BJ (cell line): ENCODE results near the gene DTNA. TPM values are rescaled to one million over a fixed set of nuclear protein-coding genes. Genes with fewer than 3 reads are reported as not detected.

Experiments
- CTCF ChIA-PET: fragments of 350-600 bp; formaldehyde crosslinking; extraction: SDS; loops from one replicate; lab custom pipeline; 2021; ENCODE audit warnings: antibody characterized with exemption, inconsistent platforms; lab: Yijun Ruan, JAX
- POLR2A ChIA-PET: fragments of 300-600 bp; sonication (Branson Sonifier 250); formaldehyde crosslinking; extraction: SDS; loops from one replicate; lab custom pipeline; 2021; ENCODE audit warnings: antibody characterized with exemption; lab: Charles Lee
- DNase-seq: peaks from one replicate; pipeline ENCODE4 v3.0.0-alpha.2; 2011; ENCODE audit warnings: low read depth
- H3K27me3 ChIP-seq: 2 replicates; pipeline ENCODE4 v1.6.0; 2011; ENCODE audit warnings: low read length; ENCODE audit not compliant: control insufficient read depth, insufficient read depth
- H3K36me3 ChIP-seq: 2 replicates; pipeline ENCODE4 v1.5.1; 2011; ENCODE audit warnings: low read length; ENCODE audit not compliant: control insufficient read depth, insufficient read depth
- H3K4me3 ChIP-seq: 2 replicates; pipeline ENCODE4 v1.5.1; 2011; ENCODE audit warnings: low read depth, mild to moderate bottlenecking, control low read depth, low read length
- CTCF ChIP-seq: IDR thresholded peaks from 2 replicates; pipeline ENCODE4 v1.5.1; 2011; ENCODE audit warnings: low read depth, mild to moderate bottlenecking, control low read depth, inconsistent platforms, low read length, moderate library complexity; ENCODE audit not compliant: insufficient read depth
- polyA plus RNA-seq: library from polyadenylated mRNA; depleted of rRNA; stranded (reverse); fragments of >200 nt; gene quantifications from 2 replicates; pipeline ENCODE4 v1.2.3, GENCODE V29; 2011

The DTNA gene
- polyA plus RNA-seq, 1 experiment = 4.9 TPM

GRCh38 chr18:34870555-34871310 is 160.6 kb downstream of the DTNA start:
- POLR2A ChIA-PET = no interaction called here
- no peaks in the 10 kb centered on the region; the same call in 1 of the 2 replicates for H3K27me3 ChIP-seq
- DNase-seq = no peak
- TF ChIP-seq CTCF = no peak
- H3K36me3 ChIP-seq = no peaks in the 10 kb centered on the region
- CTCF ChIA-PET = interaction anchor here (1.3 kb wide), 1 partner anchor 273 kb away, joined by 4 read pairs; no protein-coding TSS in a partner anchor
- H3K4me3 ChIP-seq = no peak overlapping the region

GRCh38 chr18:34871435-34871834 is 161.3 kb downstream of the DTNA start:
- ChIA-PET CTCF (interaction anchor here (1.3 kb wide), 1 partner anchor 272 kb away, joined by 4 read pairs; no protein-coding TSS in a partner anchor), POLR2A (no interaction called here)
- no peaks in the 10 kb centered on the region for H3K36me3 ChIP-seq
- no peak overlapping the region for H3K4me3 ChIP-seq
- DNase-seq = no peak
- H3K27me3 ChIP-seq = no peaks in the 10 kb centered on the region
- TF ChIP-seq CTCF = no peak

GRCh38 chr18:34872066-34872465 is 162.0 kb downstream of the DTNA start:
- no peak for DNase-seq
- ChIA-PET CTCF (no interaction called here), POLR2A (no interaction called here)
- no peaks in the 10 kb centered on the region for H3K27me3 ChIP-seq
- no peaks in the 10 kb centered on the region for H3K36me3 ChIP-seq
- TF ChIP-seq CTCF = no peak
- no peak overlapping the region for H3K4me3 ChIP-seq

GRCh38 chr18:34873986-34874580 is 164.0 kb downstream of the DTNA start:
- CTCF ChIA-PET = no interaction called here
- Histone ChIP-seq H3K36me3 (no peaks in the 10 kb centered on the region), H3K4me3 (no peak overlapping the region), H3K27me3 (no peaks in the 10 kb centered on the region)
- DNase-seq = no peak
- TF ChIP-seq CTCF = no peak
- POLR2A ChIA-PET = no interaction called here

GRCh38 chr18:34875150-34875549 is 165.1 kb downstream of the DTNA start:
- POLR2A ChIA-PET = no interaction called here
- no peak overlapping the region for H3K4me3 ChIP-seq
- H3K36me3 ChIP-seq = no peaks in the 10 kb centered on the region
- no peaks in the 10 kb centered on the region for H3K27me3 ChIP-seq
- DNase-seq = no peak
- TF ChIP-seq CTCF = no peak
- CTCF ChIA-PET = no interaction called here
